Measurements from ENCODE around the gene PRKCE. TPM values are rescaled to one million over a fixed set of nuclear protein-coding genes. Genes with fewer than 3 reads are reported as not detected.

The PRKCE gene
- total RNA-seq, 1 donor from 2014 or later: 4.6 TPM

- no peak for DNase-seq (ENCODE audit: low spot score in 2 of 2)
- Histone ChIP-seq H3K9me3 (no peaks in the 10 kb centered on the region), H3K4me1 (peaks cover 12 to 28% of the 10 kb centered on the region in 2 donors), H3K4me3 (no peak overlapping the region), H3K27ac (peak overlapping the region; percentile 49 to 68), H3K36me3 (no peaks in the 10 kb centered on the region), H3K27me3 (no peaks in the 10 kb centered on the region)
- TF ChIP-seq, protein P1, sequence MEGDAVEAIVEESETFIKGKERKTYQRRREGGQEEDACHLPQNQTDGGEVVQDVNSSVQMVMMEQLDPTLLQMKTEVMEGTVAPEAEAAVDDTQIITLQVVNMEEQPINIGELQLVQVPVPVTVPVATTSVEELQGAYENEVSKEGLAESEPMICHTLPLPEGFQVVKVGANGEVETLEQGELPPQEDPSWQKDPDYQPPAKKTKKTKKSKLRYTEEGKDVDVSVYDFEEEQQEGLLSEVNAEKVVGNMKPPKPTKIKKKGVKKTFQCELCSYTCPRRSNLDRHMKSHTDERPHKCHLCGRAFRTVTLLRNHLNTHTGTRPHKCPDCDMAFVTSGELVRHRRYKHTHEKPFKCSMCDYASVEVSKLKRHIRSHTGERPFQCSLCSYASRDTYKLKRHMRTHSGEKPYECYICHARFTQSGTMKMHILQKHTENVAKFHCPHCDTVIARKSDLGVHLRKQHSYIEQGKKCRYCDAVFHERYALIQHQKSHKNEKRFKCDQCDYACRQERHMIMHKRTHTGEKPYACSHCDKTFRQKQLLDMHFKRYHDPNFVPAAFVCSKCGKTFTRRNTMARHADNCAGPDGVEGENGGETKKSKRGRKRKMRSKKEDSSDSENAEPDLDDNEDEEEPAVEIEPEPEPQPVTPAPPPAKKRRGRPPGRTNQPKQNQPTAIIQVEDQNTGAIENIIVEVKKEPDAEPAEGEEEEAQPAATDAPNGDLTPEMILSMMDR (IDR thresholded peaks at IDR 0.05): no peak
- intact Hi-C loops (cut with DNase I): no loop called here
Measured at GRCh38 chr2:46157966-46158310, 506.5 kb downstream of the PRKCE start.

DNA sequence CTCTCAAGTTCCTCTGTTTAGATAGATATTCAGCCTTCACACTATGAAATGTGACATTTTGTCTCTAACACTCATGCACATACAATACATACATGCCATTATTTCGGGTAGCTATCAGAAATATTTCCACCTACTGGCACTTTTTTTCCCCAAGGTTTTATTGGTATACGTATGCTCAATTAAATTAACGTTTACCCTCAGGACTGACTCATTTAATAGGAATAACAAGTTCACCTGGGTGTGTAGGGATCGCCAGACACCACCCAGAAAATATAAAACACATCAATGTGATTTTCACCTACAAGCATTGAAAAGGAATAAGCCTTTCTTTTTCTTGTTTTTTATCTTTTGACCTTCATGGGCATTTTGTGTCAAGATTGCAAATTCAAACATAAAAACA is 507.2 kb downstream of the PRKCE start:
- H3K4me3 ChIP-seq: no peak overlapping the region
- TF ChIP-seq, protein P1 (IDR thresholded peaks at IDR 0.05): no peak
- intact Hi-C loops (cut with DNase I): no loop called here
- no peak for DNase-seq (ENCODE audit: low spot score in 2 of 2)
- H3K4me1 ChIP-seq: peaks cover 12 to 32% of the 10 kb centered on the region in 2 donors
- H3K9me3 ChIP-seq: no peaks in the 10 kb centered on the region
- no peaks in the 10 kb centered on the region for H3K36me3 ChIP-seq
- no peaks in the 10 kb centered on the region for H3K27me3 ChIP-seq
- H3K27ac ChIP-seq: no peak overlapping the region

GRCh38 chr2:46160326-46160725 is 508.9 kb downstream of the PRKCE start:
- H3K4me3 ChIP-seq: no peak overlapping the region
- H3K9me3 ChIP-seq: no peaks in the 10 kb centered on the region
- DNase-seq (ENCODE audit: low spot score in 2 of 2): no peak
- no peaks in the 10 kb centered on the region for H3K36me3 ChIP-seq
- TF ChIP-seq, protein P1 (IDR thresholded peaks at IDR 0.05): no peak
- H3K4me1 ChIP-seq: peaks cover 19 to 47% of the 10 kb centered on the region in 2 donors
- H3K27ac ChIP-seq: no peak overlapping the region
- H3K27me3 ChIP-seq: no peaks in the 10 kb centered on the region
- intact Hi-C loops (cut with DNase I): no loop called here

DNA sequence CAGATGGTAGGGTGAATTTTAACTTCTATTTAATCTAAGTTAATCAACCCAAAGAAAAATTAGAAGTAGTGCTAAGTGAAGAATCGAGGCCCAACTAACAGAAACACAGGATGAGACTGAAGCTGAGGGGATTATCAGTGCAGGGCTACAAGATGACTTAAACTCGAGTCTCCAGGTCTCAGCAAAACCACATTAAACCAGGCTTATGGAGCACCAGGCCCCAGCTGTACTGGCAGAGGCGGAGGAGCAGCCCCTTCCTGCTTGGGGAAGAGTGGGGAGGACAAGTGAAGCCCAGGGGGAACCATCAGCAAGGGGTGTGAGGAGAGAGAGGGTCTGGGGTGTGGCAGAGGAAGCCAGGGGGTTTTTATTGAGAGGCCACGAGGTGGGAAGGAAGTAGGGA is 509.8 kb downstream of the PRKCE start:
- intact Hi-C loops (cut with DNase I): no loop called here
- peak overlapping the region; percentile 54 to 83 for H3K27ac ChIP-seq

GRCh38 chr2:46161911-46162310 is 510.4 kb downstream of the PRKCE start:
- H3K4me3 ChIP-seq: no peak overlapping the region
- TF ChIP-seq, protein P1 (IDR thresholded peaks at IDR 0.05): no peak
- H3K4me1 ChIP-seq: peaks cover 21 to 50% of the 10 kb centered on the region in 2 donors
- H3K27ac ChIP-seq: peak overlapping the region; percentile 54 to 83
- no peaks in the 10 kb centered on the region for H3K36me3 ChIP-seq
- intact Hi-C loops (cut with DNase I): no loop called here
- H3K9me3 ChIP-seq: no peaks in the 10 kb centered on the region
- DNase-seq (ENCODE audit: low spot score in 2 of 2): no peak
- H3K27me3 ChIP-seq: no peaks in the 10 kb centered on the region

More for the DNA sequence above, 509.8 kb downstream of the PRKCE start:
- Histone ChIP-seq H3K9me3 (no peaks in the 10 kb centered on the region), H3K4me1 (peaks cover 21 to 50% of the 10 kb centered on the region in 2 donors), H3K36me3 (no peaks in the 10 kb centered on the region), H3K27me3 (no peaks in the 10 kb centered on the region), H3K4me3 (no peak overlapping the region)
- no peak for DNase-seq (ENCODE audit: low spot score in 2 of 2)
- TF ChIP-seq, protein P1 (IDR thresholded peaks at IDR 0.05): no peak

Data from ascending aorta (tissue), 2 donors.